HepG2 (cell line): ENCODE results near the gene PMIS2. TPM values are rescaled to one million over a fixed set of nuclear protein-coding genes. Genes with fewer than 3 reads are reported as not detected.

ENCODE experiments used
- ATAC-seq: fragments of 200-7000 bp; cut with Tn5 transposase; 3 replicates; pipeline ENCODE4 v1.9.1; 2020; ENCODE audit warnings: mild to moderate bottlenecking, moderate library complexity
- BruUV-seq: library from RNA; stranded (reverse); fragments of 400-500 nt; replicated peaks from 2 replicates; lab custom pipeline; 2021; lab: Mats Ljungman, UMichigan
- CTCF ChIA-PET: fragments of 300-600 bp; formaldehyde crosslinking; extraction: SDS; loops from one replicate; lab custom pipeline; 2021; ENCODE audit warnings: low total read pairs, inconsistent platforms, low intra/inter-chr PET ratio; lab: Yijun Ruan, JAX
- POLR2A ChIA-PET: fragments of 350-600 bp; sonication (Branson Sonifier 250); formaldehyde crosslinking; loops from one replicate; lab custom pipeline; 2020; ENCODE audit warnings: antibody characterized with exemption, inconsistent platforms; lab: Yijun Ruan, JAX
- DNase-seq: peaks from one replicate; pipeline ENCODE4 v3.0.0-alpha.2; 2015; ENCODE audit warnings: low spot score
- FAIRE-seq: peaks from 3 replicates; lab custom pipeline; 2011; peaks lifted over from hg19 to GRCh38; lab: Jason Lieb, UNC
- H2AFZ ChIP-seq: one replicate; pipeline ENCODE4 v1.6.1; 2011; ENCODE audit warnings: low read length, inconsistent platforms
- H3K27ac ChIP-seq: fragments of 300-600 bp; 3 replicates; pipeline ENCODE4 v1.8.0; 2011; ENCODE audit warnings: mixed run types, mild to moderate bottlenecking, mixed read lengths, low read length, inconsistent platforms; ENCODE audit not compliant: insufficient read depth; ENCODE audit errors: extremely low read length
- H3K27me3 ChIP-seq, 2 experiments: fragments of 200-600 bp in 1 of 2; 2 replicates in 1 of 2; 3 replicates in 1 of 2; pipeline versions ENCODE4 v1.6.0 to v1.8.0; 2011; ENCODE audit warnings: low read length in 2 of 2, mild to moderate bottlenecking in 2 of 2, moderate library complexity in 2 of 2, inconsistent platforms in 1 of 2; ENCODE audit not compliant: insufficient read depth in 2 of 2, control insufficient read depth in 1 of 2
- H3K36me3 ChIP-seq, 2 experiments: fragments of 200-600 bp in 1 of 2; replicated peaks in 1 of 2; 2 replicates in 1 of 2; 3 replicates in 1 of 2; pipeline versions ENCODE4 v1.5.1 to v1.8.0; 2011; ENCODE audit warnings: low read length in 2 of 2, inconsistent platforms in 1 of 2; ENCODE audit not compliant: insufficient read depth in 2 of 2, control insufficient read depth in 1 of 2
- H3K4me1 ChIP-seq: 2 replicates; pipeline ENCODE4 v1.5.1; 2012; ENCODE audit warnings: low read length, inconsistent platforms; ENCODE audit not compliant: insufficient read depth
- H3K4me2 ChIP-seq: 2 replicates; pipeline ENCODE4 v1.6.0; 2011; ENCODE audit warnings: low read depth, low read length, inconsistent platforms
- H3K4me3 ChIP-seq, 3 experiments: fragments of 200-600 bp in 1 of 3; sonication (generic), shearing (Covaris generic) in 1 of 3; replicated peaks in 1 of 3; 2 replicates each; pipeline ENCODE4 v1.5.1; 2011 to 2016; ENCODE audit warnings: low read length in 3 of 3, inconsistent platforms in 2 of 3, low read depth in 2 of 3, mild to moderate bottlenecking in 2 of 3, control low read depth in 1 of 3, mixed read lengths in 1 of 3; ENCODE audit not compliant: insufficient read depth in 1 of 3
- H3K79me2 ChIP-seq: one replicate; pipeline ENCODE4 v1.6.1; 2011; ENCODE audit warnings: low read length, inconsistent platforms; ENCODE audit not compliant: insufficient read depth
- H3K9ac ChIP-seq: 2 replicates; pipeline ENCODE4 v1.6.0; 2011; ENCODE audit warnings: mild to moderate bottlenecking, low read depth, low read length, inconsistent platforms; ENCODE audit not compliant: insufficient read depth
- H3K9me3 ChIP-seq: 2 replicates; pipeline ENCODE4 v1.5.1; 2012; ENCODE audit warnings: mild to moderate bottlenecking, low read length
- H4K20me1 ChIP-seq: 2 replicates; pipeline ENCODE4 v1.6.0; 2011; ENCODE audit warnings: inconsistent platforms, mild to moderate bottlenecking, low read length, moderate library complexity; ENCODE audit not compliant: insufficient read depth
- BORCS8-MEF2B ChIP-seq: sonication (generic); formaldehyde crosslinking; IDR thresholded peaks from 2 replicates; pipeline ENCODE4 v1.8.0; 2022; ENCODE audit warnings: mild to moderate bottlenecking, missing genetic modification reagents
- ETV6 ChIP-seq: sonication (generic); formaldehyde crosslinking; conservative IDR thresholded peaks from 2 replicates; pipeline ENCODE4 v1.4.0; 2020; ENCODE audit warnings: missing genetic modification reagents
- KMT2B ChIP-seq: IDR thresholded peaks from 2 replicates; pipeline ENCODE4 v1.6.1; 2016; ENCODE audit warnings: missing genetic modification reagents, missing compliant biosample characterization
- MZF1 ChIP-seq: sonication (generic); formaldehyde crosslinking; IDR thresholded peaks from 2 replicates; pipeline ENCODE4 v1.8.1; 2023; ENCODE audit warnings: mild to moderate bottlenecking, missing genetic modification reagents, borderline replicate concordance
- NRL ChIP-seq: sonication (generic); formaldehyde crosslinking; IDR thresholded peaks from 2 replicates; pipeline ENCODE4 v1.5.0; 2020; ENCODE audit warnings: missing genetic modification reagents, mild to moderate bottlenecking, moderate library complexity, borderline replicate concordance
- PCBP2 ChIP-seq: fragments of 200-400 bp; formaldehyde crosslinking; optimal IDR thresholded peaks from 2 replicates; pipeline ENCODE3; 2018; ENCODE audit warnings: low read length, low read depth; ENCODE audit not compliant: poor library complexity, severe bottlenecking
- SMYD3 ChIP-seq: sonication (generic); formaldehyde crosslinking; IDR thresholded peaks from 2 replicates; pipeline ENCODE4 v1.8.1; 2023; ENCODE audit warnings: mild to moderate bottlenecking, missing genetic modification reagents
- SOX6 ChIP-seq, 2 experiments: fragments of 450-650 bp in 1 of 2; sonication (generic) in 1 of 2; formaldehyde crosslinking in 1 of 2; IDR thresholded peaks; 2 replicates each; pipeline versions ENCODE4 v1.4.0 to v1.6.1; 2017 to 2020; ENCODE audit warnings: antibody characterized with exemption in 1 of 2, mild to moderate bottlenecking in 1 of 2, missing genetic modification reagents in 1 of 2
- TCF7L2 ChIP-seq: IDR thresholded peaks from 2 replicates; pipeline ENCODE4 v1.6.1; 2011; ENCODE audit warnings: mild to moderate bottlenecking, low read depth, low read length, moderate library complexity
- ZFP37 ChIP-seq: sonication (generic); formaldehyde crosslinking; IDR thresholded peaks from 2 replicates; pipeline ENCODE4 v1.4.0; 2020; ENCODE audit warnings: missing genetic modification reagents, borderline replicate concordance
- ZMYM3 ChIP-seq: sonication (generic); formaldehyde crosslinking; IDR thresholded peaks from 2 replicates; pipeline ENCODE4 v1.5.1; 2020; ENCODE audit warnings: mild to moderate bottlenecking, missing genetic modification reagents
- ZNF230 ChIP-seq: sonication (generic); formaldehyde crosslinking; IDR thresholded peaks from 2 replicates; pipeline ENCODE4 v1.4.0; 2020; ENCODE audit warnings: mild to moderate bottlenecking, missing genetic modification reagents
- ZNF616 ChIP-seq: sonication (generic); formaldehyde crosslinking; IDR thresholded peaks from 2 replicates; pipeline ENCODE4 v1.5.0; 2020; ENCODE audit warnings: low read depth, mild to moderate bottlenecking, missing genetic modification reagents
- ZNF768 ChIP-seq: sonication (generic); formaldehyde crosslinking; IDR thresholded peaks from 2 replicates; pipeline ENCODE4 v1.4.0; 2020; ENCODE audit warnings: missing genetic modification reagents
- ZNF883 ChIP-seq: sonication (generic); formaldehyde crosslinking; IDR thresholded peaks from 2 replicates; pipeline ENCODE4 v1.5.1; 2020; ENCODE audit warnings: mild to moderate bottlenecking, missing genetic modification reagents; ENCODE audit errors: not compliant biosample characterization
- WGBS: methylation state at CpG from one replicate; pipeline ENCODE4 v1.1.6; 2017; ENCODE audit warnings: low lambda C conversion rate; 5-methylcytosine and 5-hydroxymethylcytosine counted together
- in situ Hi-C: cut with HindIII; loops from 2 replicates; pipeline ENCODE4 v1.10.0; 2017; ENCODE audit warnings: low pct_unique_long_range_greater_than_20kb; ENCODE audit not compliant: extremely low pct_ligation_motif_present
- intact Hi-C: fragments of 100-400 bp; cut with micrococcal nuclease; formaldehyde crosslinking; loops from one replicate; pipeline ENCODE4 v1.10.0; 2022; ENCODE audit not compliant: unreplicated experiment
- polyA plus RNA-seq, 8 experiments: library from polyadenylated mRNA; depleted of rRNA in 3 of 8; stranded (reverse) in 7 of 8; unstranded in 1 of 8; fragments of >200 nt; fragmentation: Illumina TruSeq in 4 of 8; extraction: Trizol in 4 of 8; gene quantifications; 2 replicates each; pipeline versions ENCODE4 v1.2.1 to v1.2.3, GENCODE V29; 2011 to 2016; ENCODE audit warnings: low read depth in 4 of 8, missing spikeins in 1 of 8, mixed read lengths in 1 of 8; ENCODE audit not compliant: insufficient read depth in 1 of 8
- total RNA-seq, 5 experiments: library from RNA; depleted of rRNA; stranded (reverse); fragments of >200 nt; fragmentation: Illumina TruSeq; extraction: Trizol; gene quantifications; 2 replicates each; pipeline ENCODE4 v1.2.3, GENCODE V29; 2016; ENCODE audit warnings: low read depth in 1 of 5

Gene PMIS2
- total and polyA plus RNA-seq, 2 of the 13 experiments (the other 11 are each of a cell fraction or from before 2014, with no cell fraction given): not detected

DNA sequence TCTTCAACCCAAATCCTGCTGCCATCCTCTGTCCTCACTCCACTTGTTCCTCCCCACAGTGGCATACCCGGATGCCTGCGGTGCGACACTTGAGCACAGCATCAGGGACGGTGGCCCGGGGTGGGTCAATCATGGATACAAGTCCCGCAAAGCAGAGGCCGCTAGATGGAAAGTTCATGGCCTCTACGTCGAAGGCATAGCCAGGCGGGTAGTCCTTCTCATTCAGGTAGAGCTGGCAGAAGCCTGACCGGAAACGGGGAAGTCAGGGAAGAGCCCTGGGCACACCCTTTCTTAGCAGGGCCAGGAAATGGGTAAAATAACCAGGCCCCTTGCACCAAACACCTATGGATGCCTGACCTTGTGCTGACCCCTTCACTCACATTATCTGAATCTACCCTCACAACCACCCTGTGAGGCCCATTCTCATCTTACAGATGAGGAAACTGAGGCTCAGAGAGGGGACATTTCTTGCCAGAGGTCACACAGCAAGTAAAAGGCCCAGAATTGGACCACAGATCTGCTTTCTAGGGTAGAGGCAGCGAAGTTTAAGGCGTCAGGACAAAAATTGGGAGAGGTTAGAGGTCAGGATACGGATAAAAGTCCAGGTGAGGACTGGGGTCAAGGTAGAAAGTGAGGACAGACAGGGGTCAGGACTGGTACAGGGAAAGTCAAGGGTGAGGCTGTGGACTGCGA is 29.0 kb upstream of the PMIS2 start:
- intact Hi-C loops: loop anchor here (5.0 to 10.0 kb wide), 3 partner anchors 35 to 88 kb away; partner anchors contain the start of genes COX6B1, ETV2 and HAUS5

DNA sequence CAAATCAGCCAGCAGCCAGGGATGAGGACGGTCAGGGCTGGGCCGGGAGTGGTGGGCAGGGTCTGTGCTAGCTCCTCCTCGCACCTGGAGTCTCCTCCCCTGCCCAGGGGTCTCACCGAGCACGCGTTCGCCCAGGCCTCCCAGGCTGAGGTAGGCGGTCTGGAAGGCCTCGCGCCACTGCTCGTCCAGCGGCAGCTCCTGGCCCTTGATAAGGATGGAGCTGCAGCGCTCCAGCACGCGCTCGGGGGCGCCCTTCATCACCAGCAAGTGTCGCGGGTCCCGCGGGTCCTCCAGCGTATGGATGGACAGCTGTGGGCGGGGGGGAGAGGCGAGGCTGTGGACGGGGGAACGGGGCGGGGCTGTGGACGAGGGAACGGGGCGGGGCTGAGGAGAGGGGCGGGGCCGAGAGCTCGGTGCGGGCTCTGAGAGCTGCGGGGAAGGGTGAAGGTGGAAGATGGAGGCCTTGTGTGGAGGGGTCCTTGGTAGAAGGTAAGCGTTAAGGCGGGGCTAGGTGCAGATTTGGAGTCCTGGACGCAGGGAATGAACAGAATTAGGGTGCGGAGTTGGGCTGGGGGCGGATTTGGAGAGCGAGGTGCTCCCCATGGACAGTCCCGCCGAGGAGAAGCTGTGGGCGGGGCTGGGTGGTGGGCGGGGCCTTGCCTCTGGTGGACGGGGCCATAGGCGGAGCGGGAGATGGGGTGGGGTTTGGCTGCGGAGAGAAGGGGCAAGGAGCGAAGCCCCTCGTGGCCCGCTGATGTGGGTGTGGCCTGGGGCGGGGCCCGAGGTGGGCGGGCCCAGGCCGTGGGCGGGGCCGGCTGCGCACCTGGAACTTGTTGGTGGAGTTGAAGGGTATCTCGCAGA is 28.2 kb upstream of the PMIS2 start:
- Histone ChIP-seq H3K9me3 (no peaks in the 10 kb centered on the region), H3K27ac (no peak overlapping the region), H3K4me1 (peaks cover 33% of the 10 kb centered on the region), H3K36me3 (no peaks in the 10 kb centered on the region), H2AFZ (no peak overlapping the region), H3K79me2 (no peaks in the 10 kb centered on the region), H4K20me1 (no peaks in the 10 kb centered on the region), H3K9ac (no peak overlapping the region), H3K4me3 (peak overlapping the region in 2 of 3 experiments; percentile 36 to 56; a peak in 3 of 6 replicates), H3K27me3 (peaks cover 1 to 54% of the 10 kb centered on the region in 2 experiments; a peak in 3 of 5 replicates), H3K4me2 (peak overlapping the region; percentile 56)
- DNase-seq (no peak), FAIRE-seq (no peak), ATAC-seq (peak; percentile 46)
- POLR2A ChIA-PET: interaction anchor here (0.8 to 1.4 kb wide), 9 partner anchors 10 to 144 kb away, joined by 3 to 6 read pairs (median 4); partner anchors contain the start of gene COX6B1
- BruUV-seq: no TSS peak
- intact Hi-C loops (loop anchor here (5.0 to 10.0 kb wide), 3 partner anchors 35 to 87 kb away; partner anchors contain the start of genes COX6B1, ETV2 and HAUS5), in situ Hi-C loops (loop anchor here (5.0 kb wide), 1 partner anchor 35 kb away; no protein-coding TSS in a partner anchor)
- 21% methylated on average over 48 of the region's 60 CpGs for WGBS
- CTCF ChIA-PET: interaction anchor here (1.0 to 1.8 kb wide), 2 partner anchors 34 to 136 kb away, joined by 3 to 4 read pairs; no protein-coding TSS in a partner anchor
- no peak for TF ChIP-seq ZNF230 (CRISPR knock-in tag)
- no peak for TF ChIP-seq TCF7L2
- TF ChIP-seq ZNF616: no peak
- no peak for TF ChIP-seq ETV6 (CRISPR knock-in tag)
- no peak for TF ChIP-seq SOX6 (IDR thresholded peaks at IDR 0.05)
- 0 out of 2 replicates have a peak, but pooled peaks have one; percentile 12 for TF ChIP-seq SOX6 (CRISPR knock-in tag; IDR thresholded peaks at IDR 0.05)
- TF ChIP-seq NRL (CRISPR knock-in tag): no peak
- TF ChIP-seq ZFP37 (CRISPR knock-in tag): no peak
- no peak for TF ChIP-seq SMYD3 (CRISPR knock-in tag)
- no peak for TF ChIP-seq PCBP2
- no peak for TF ChIP-seq MZF1

More for the DNA sequence above, 29.0 kb upstream of the PMIS2 start:
- Histone ChIP-seq H3K79me2 (no peaks in the 10 kb centered on the region), H4K20me1 (no peaks in the 10 kb centered on the region), H3K9ac (no peak overlapping the region), H3K27ac (no peak overlapping the region), H3K9me3 (no peaks in the 10 kb centered on the region), H3K36me3 (no peaks in the 10 kb centered on the region), H3K4me2 (peak overlapping the region; percentile 56), H3K27me3 (peaks cover 1 to 48% of the 10 kb centered on the region in 2 experiments; a peak in 3 of 5 replicates), H2AFZ (no peak overlapping the region), H3K4me3 (peak overlapping the region in 2 of 3 experiments; percentile 36 to 56; a peak in 2 of 6 replicates), H3K4me1 (peaks cover 37% of the 10 kb centered on the region)
- no peak for FAIRE-seq
- no TSS peak for BruUV-seq
- 73% methylated on average over 16 of the region's 16 CpGs for WGBS
- ChIA-PET POLR2A (interaction anchor here (0.8 to 1.4 kb wide), 9 partner anchors 9 to 145 kb away, joined by 3 to 6 read pairs (median 4); partner anchors contain the start of gene COX6B1), CTCF (interaction anchor here (1.8 to 2.0 kb wide), 2 partner anchors 137 to 160 kb away, joined by 4 to 9 read pairs; partner anchors contain the start of gene KMT2B)
- TF ChIP-seq ZNF768 (peak; percentile 56; the same call in 1 of the 2 replicates), BORCS8-MEF2B (CRISPR knock-in tag) (0 out of 2 replicates have a peak, but pooled peaks have one; percentile 16), ZNF883 (CRISPR knock-in tag) (peak; percentile 42), ZMYM3 (CRISPR knock-in tag) (peak; percentile 6; the same call in 1 of the 2 replicates), KMT2B (CRISPR knock-in tag) (no peak)
- DNase-seq: no peak
- in situ Hi-C loops: loop anchor here (5.0 kb wide), 1 partner anchor 35 kb away; no protein-coding TSS in a partner anchor
- no peak for ATAC-seq
